ENCODE measurements around the gene TTLL3. TPM values are rescaled to one million over a fixed set of nuclear protein-coding genes. Genes with fewer than 3 reads are reported as not detected.

TTLL3 gene, protein sequence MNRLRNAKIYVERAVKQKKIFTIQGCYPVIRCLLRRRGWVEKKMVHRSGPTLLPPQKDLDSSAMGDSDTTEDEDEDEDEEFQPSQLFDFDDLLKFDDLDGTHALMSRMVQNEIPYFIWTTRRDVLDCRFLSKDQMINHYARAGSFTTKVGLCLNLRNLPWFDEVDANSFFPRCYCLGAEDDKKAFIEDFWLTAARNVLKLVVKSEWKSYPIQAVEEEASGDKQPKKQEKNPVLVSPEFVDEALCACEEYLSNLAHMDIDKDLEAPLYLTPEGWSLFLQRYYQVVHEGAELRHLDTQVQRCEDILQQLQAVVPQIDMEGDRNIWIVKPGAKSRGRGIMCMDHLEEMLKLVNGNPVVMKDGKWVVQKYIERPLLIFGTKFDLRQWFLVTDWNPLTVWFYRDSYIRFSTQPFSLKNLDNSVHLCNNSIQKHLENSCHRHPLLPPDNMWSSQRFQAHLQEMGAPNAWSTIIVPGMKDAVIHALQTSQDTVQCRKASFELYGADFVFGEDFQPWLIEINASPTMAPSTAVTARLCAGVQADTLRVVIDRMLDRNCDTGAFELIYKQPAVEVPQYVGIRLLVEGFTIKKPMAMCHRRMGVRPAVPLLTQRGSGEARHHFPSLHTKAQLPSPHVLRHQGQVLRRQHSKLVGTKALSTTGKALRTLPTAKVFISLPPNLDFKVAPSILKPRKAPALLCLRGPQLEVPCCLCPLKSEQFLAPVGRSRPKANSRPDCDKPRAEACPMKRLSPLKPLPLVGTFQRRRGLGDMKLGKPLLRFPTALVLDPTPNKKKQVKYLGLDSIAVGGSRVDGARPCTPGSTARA
- 3.7 and 27.9 TPM in 2 replicates for total RNA-seq

DNA sequence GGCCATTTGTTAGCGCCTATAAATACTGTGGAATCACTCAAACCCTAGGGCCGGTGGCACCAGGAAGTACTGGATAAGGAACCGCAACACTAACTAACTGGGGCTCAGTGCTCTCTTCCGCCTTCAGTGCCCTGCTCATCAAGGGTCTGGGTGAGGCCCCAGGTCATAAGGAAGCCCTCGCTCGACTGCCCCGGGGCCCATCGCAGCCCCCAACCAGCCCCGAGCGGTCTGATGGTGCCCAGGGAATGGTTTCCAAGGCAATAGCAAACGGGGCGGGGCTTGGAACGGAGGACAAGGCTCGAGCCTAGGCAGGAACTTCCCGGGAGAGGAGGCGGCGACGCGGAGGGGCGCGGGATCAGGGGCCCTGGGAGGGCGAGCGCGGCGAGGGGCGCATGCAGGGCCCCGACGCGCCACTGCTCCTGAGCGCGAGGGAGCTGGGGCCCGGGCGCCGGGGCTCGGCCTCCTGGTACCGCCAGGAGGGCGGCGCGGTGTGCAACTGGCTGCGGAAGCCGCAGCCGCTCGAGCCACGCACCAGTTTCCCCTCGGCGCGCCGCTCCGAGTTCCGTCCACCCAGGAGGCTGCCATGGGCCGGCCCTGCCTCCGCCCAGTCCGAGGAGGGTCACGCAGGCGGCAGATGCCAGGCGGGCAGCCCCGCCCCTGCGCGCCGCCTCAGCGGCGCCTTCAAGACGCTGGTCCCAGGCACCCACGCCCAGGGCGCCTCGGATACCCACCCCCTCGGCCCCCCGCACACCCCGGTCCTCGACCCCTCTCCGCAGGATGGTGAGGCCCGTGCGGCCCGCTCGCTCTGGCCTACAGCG lies at the start of gene TTLL3:
Gene TTLL3 (plus strand): TSS at position 648 of the 818 bp plus-strand sequence. CDS start 400 bp downstream, outside the sequence.

DNA sequence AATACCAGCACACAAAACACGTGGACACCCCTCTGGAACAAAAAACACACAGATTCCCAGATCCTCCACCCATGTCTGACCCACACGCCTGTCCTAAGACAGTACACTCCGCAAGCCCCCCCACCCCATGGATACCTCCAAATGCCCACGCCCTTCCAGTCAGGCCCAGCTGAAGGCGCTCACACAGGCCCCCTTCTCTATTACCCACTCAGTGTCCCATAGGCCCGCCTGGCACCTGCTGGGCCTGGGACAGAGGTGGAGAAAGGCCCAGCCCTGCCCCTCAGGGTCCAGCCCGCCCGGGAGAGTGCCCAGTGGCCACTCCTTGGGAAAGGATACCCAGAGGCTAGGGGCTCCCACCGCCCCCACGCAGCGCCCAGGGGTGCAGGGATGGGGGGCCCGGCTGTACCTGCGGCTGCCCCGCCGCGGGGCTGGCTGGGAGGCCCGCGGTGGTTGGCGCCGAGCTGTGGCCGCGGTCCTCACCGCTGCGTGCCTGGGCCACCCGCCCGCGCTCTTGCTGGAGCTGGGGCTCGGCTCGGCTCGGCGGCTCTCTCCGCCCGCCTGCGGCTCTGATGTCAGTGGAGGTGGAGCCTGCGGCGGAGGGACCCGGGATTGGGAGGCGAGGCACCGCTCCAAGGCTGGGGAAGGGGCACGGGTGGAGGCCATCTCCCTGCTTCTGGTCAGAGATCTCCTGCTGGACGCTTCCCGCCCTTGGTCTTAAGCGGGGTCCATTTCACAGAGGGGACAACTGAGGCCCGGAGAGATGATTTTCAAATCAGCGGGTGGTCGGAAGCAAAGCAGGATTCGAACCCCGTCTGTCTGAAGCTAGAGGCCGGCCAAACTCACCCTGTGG lies 40.4 kb upstream of the TTLL3 start, which contains the start of gene CAMK1:
Gene CAMK1 (minus strand): TSS at position 522 of the 850 bp plus-strand sequence. CDS start 2,198 bp downstream, outside the sequence.

DNA sequence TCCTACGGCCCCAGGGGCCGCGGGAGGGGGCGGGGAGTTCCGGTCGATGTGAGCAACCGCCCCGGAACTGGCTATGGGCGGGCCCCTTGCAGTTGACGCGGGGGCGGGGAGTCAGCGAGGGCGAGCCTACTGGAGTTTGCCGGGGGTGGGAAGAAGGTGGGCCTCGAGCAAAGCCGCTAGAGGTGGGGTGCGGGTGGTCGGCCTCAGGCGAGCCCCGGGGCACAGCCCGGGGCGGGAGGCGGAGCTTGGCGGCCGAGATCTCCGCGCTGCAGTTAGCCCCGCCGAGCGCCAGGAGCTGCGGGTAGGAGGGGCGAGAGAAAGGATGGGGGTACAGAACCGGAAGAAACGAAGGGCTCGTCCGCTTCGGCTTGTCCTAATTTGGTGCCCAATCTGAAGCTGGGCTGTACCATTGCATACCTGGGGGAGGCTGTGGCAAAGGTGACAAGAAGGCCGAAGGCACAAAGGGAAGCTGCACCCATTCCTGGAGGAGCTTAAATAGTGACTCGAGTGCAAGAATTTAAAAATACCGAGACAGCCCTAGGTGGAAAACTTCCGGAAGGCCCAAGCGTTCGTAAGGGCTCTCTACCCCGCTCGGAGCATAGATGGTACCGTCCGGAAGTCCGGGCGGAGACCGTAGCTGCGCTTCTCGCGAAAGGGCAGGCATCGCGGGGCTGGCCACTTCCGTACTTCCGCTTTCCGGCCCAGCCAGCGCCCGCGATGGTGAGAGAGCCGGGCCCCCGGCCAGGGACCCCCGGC lies 17.5 kb upstream of the TTLL3 start, which contains the start of the genes ARPC4 and TADA3:
Gene ARPC4 (plus strand): TSS at position 678 of the 756 bp plus-strand sequence. CDS start 40 bp downstream, at position 718.
Gene TADA3 (minus strand): TSS at position 69 of the 756 bp plus-strand sequence. CDS start 1,007 bp downstream, outside the sequence.

DNA sequence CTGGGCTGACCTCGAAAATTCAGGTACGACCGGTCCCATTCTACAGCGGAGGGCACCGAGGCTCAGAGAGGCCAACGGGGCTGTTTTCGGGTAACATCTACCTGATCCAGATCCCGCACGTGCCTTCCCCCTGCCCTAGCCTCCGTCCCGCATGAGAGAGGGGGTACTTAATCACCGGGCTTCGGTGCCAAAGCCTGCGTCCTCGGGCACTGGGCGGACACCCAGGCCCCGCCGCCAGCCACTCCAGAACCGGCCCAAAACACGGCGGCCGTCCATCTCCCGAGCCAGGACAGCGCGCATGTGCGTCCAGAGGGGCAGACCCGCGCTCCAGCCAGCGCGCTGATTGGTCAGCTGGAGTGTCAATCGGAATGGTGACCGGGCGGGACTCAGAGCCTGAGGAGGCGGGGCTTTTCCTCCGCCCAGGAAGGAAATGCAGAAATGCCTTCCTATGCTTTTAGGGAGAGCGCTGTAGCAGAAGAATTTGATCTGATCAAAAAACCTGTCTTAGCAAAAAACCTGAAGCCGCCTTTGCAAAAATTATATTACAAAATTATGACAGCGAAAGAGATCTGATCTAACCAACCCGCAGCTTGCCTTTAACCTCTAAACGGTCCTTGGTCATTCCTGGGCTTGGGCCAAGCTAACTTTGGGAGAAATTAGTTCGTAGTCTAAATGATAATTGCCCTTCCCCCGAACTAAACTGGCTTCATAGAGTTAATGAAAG lies 33.8 kb downstream of the TTLL3 start, which contains the start of gene RPUSD3:
Gene RPUSD3 (minus strand): TSS at position 294 of the 724 bp plus-strand sequence. CDS start 18 bp downstream, at position 276.

DNA sequence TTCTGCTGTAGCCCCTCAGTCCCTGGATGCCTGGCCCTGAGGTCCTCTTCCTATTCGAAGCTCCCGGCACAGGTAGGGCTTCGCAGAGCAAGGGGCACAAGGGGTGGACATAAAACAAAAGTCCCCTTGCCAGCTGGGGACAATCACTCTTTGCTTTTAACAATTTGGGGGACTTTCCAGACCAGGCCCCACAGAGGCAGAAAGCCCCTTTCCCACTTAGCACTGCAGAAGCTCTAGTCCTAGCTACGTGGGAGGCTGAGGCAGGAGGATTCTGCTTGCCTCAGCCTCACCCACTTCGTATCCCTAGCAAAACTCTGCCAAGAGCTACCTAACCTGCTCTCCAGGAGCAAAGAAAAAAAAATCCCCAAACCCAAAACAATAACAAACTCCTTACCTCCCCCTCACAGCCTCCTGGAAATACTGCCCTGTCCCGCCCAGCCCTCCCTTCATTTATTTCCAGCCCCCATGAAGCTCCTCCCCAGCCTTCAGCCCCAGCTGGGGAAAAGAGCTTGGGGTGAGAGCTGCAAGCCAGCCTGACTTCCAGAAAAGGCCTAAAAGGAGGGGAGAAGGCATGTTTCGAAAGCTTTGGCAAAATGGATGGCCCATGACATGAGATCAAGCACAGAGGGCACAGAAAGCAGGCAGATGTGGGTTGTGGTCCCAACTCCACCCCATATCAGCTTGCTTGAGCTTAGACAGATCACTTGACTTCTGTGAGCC lies 69.9 kb downstream of the TTLL3 start, which contains the start of gene CIDEC:
Gene CIDEC (minus strand): TSS at position 424 of the 720 bp plus-strand sequence. CDS start 1,767 bp downstream, outside the sequence.

Other genes with a start within 250 kb of the TTLL3 start
- gene MTMR14, start 160.8 kb upstream of the TTLL3 start, total RNA-seq: 25.9 and 41.2 TPM in 2 replicates
- not detected in 2 replicates for gene CPNE9, start 106.4 kb upstream of the TTLL3 start, total RNA-seq
- gene BRPF1, start 78.5 kb upstream of the TTLL3 start, total RNA-seq: 15.0 and 16.1 TPM in 2 replicates
- gene OGG1, start 60.3 kb upstream of the TTLL3 start, total RNA-seq: 26.5 and 28.7 TPM in 2 replicates
- 24.8 and 27.4 TPM in 2 replicates for gene CAMK1, start 40.3 kb upstream of the TTLL3 start, total RNA-seq
- gene TADA3, start 17.8 kb upstream of the TTLL3 start, total RNA-seq: 75.3 and 108 TPM in 2 replicates
- 175 and 268 TPM in 2 replicates for gene ARPC4, start 17.2 kb upstream of the TTLL3 start, total RNA-seq
- gene RPUSD3, start 33.7 kb downstream of the TTLL3 start, total RNA-seq: 49.3 and 59.6 TPM in 2 replicates
- gene CIDEC, start 70.0 kb downstream of the TTLL3 start, total RNA-seq: 0.13 TPM in 1 of 2 replicates, not detected in the other
- gene JAGN1, start 80.3 kb downstream of the TTLL3 start, total RNA-seq: 32.4 and 33.8 TPM in 2 replicates
- 1.1 and 4.6 TPM in 2 replicates for gene IL17RE, start 92.6 kb downstream of the TTLL3 start, total RNA-seq
- gene IL17RC, start 106.8 kb downstream of the TTLL3 start, total RNA-seq: 34.7 and 59.3 TPM in 2 replicates
- gene CRELD1, start 123.6 kb downstream of the TTLL3 start, total RNA-seq: 21.0 and 37.3 TPM in 2 replicates
- 0.98 and 6.0 TPM in 2 replicates for gene PRRT3, start 142.1 kb downstream of the TTLL3 start, total RNA-seq
- 24.0 and 28.5 TPM in 2 replicates for gene EMC3, start 176.6 kb downstream of the TTLL3 start, total RNA-seq
- gene FANCD2, start 216.2 kb downstream of the TTLL3 start, total RNA-seq: 8.9 and 33.1 TPM in 2 replicates